Measurements from ENCODE around the gene IFNA8.
"Not testable (repeated sequence)": the region's sequence is repeated elsewhere in the genome, so short reads cannot be mapped to it uniquely, and the experiment has no call there.

Gene IFNA8

DNA sequence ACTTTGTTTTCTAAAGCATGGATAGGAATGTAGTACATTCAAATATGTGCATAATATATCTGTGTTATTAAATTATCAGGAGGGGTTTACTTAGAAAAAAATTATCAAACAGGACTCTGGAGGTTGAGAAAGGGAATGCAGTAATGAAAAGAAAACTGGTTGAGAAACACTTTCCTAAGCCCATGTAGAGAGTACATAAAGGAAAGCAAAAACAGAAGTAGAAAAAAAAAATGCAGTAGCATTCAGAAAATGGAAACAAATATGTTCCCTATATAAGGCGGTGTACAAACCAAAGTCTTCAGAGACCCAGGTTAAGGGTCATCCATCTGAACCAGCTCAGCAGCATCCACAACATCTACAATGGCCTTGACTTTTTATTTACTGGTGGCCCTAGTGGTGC lies at the start of gene IFNA8:
TSS of gene IFNA8 (plus strand) at position 301 of the 400 bp plus-strand sequence. CDS start at position 361, 60 bp downstream.
- DNase-seq (ENCODE audit: low read depth in 3 of 3): no peak

DNA sequence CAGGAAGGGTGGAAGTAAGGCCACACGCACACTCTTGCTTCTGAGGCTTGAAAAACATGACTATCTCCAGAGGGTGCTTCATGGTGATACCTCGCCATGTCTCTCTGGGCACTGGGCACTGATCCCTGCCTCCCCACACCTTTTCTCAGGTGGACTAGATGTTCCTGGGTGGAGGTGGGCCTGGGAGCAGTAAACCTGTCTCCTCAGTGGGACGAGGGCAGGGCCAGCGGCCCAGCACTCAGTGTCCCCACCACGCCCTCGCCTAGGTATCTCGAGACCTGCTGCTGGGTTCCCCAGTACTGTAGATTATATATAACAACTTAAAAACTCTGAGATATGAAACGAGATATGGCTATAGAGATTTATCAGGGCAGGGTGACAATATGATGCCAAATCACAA lies 46.6 kb upstream of the IFNA8 start:
- no peak for DNase-seq (ENCODE audit: low read depth in 3 of 3)

DNA sequence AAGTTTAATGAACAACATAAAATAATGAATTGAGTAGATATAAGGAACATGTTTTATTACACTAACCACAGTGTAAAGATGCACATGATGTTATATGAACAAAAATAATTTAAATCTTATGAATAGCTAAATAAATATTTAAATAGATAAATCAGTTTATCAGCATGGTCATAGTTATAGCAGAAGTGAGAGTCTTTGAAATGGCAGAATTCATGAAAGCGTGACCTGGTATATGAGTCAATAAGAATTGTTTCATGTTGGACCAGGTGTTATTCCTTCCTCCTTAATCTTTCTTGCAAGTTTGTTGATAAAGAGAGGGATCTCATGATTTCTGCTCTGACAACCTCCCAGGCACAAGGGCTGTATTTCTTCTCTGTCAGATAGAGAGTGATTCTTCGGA lies 41.7 kb upstream of the IFNA8 start:
- not testable (repeated sequence) for DNase-seq (ENCODE audit: low read depth in 3 of 3)

DNA sequence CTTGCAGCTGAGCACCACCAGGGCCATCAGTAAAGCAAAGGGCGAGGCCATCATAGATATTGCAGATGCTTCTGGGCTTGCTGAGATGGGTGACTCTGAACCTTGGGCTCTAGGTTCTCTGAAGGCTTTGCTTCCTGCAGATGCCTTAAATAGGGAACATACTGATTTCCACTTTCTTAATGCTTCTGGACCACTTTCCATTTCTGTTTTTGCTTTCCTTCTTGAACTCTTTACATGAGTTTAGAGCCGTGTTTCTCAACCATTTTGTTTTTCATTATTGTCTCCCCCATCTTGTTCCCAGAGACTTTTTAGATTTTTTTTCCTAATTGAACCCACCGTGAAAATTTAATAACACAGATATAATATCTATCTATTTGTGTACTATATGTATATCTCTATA lies 41.0 kb upstream of the IFNA8 start, which contains the start of gene IFNA13:
TSS of gene IFNA13 (minus strand) at position 101 of the 400 bp plus-strand sequence. CDS start at position 54, 47 bp downstream.
- no peak for DNase-seq (ENCODE audit: low read depth in 3 of 3)

DNA sequence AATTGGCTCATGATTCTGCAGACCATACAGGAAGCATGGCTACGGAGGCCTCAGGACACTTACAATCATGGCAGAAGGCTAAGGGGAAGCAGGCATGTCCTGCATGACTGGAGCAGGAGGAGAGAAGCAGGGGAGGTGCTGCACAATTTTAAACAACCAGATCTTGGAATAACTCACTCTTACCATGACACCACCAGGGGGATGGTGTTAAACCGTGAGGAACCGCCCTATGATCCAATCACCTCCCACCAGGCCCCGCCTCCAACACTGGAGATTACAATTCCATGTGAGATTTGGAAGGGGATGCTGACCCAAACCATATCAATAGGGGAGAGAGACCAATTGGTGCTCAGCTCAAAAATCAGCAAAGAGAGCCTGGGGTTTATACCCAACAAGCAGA lies 37.5 kb upstream of the IFNA8 start:
- not testable (repeated sequence) for DNase-seq (ENCODE audit: low read depth in 3 of 3)

DNA sequence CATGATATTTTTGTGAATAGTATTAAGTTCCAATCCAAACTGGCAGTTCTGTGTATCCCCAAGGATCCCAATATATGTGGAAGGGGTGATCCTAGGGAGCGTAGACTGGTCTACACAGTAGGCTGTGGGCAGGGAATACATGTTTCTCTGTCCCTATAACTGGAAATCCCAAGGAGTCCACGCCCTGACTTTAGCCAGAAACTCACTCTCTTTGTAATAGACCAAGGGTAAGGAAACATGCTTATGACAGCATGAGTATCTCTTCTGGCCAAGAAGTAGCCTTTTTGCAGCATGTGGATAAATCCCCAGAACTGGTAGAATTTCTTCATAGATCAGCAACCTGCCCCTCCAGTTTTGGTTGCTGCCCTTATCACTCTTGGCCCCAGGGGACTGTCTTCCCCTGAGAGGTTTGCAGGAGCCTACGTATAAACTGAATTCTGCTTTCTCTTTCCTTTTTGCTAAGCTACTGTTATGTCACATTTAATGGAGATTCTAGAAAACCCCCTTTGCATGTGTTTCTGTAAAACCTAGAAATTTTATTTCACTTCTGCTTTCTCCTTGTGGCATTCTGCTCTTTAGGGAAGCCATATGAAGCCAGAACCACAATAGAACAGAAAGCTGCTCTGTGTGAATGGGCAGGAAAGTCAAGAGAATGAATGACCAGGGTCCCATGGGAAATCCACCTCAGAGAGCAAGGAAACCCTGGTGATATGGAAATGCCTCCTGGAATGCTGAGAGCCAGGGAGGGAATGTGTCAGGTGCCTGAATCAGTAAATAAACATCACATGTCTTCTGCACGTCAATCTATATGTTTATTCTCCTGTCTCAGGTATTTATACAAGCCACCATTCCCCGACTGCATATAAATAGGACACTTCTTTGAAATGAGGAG lies 27.2 kb upstream of the IFNA8 start:
- DNase-seq (ENCODE audit: low read depth in 3 of 3): no peak

DNA sequence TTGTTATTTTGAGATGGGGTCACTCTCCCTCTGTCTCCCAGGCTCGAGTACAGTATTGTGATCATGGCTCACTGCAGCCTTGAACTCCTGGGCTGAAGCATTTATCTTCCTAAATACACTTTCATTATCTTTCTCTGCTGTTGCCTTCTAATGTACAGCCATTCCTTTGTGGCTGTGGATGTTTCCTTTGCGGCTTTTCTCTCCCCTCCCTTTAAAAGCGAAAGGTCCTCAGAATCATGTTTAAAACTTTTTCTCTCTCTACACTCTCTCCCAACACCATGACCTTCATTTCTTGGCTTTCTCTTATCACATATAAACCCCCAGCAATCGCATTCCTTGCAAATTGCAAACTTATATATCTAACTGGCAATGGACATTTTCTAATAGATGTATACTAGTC lies 25.3 kb upstream of the IFNA8 start:
- no peak for DNase-seq (ENCODE audit: low read depth in 3 of 3)

DNA sequence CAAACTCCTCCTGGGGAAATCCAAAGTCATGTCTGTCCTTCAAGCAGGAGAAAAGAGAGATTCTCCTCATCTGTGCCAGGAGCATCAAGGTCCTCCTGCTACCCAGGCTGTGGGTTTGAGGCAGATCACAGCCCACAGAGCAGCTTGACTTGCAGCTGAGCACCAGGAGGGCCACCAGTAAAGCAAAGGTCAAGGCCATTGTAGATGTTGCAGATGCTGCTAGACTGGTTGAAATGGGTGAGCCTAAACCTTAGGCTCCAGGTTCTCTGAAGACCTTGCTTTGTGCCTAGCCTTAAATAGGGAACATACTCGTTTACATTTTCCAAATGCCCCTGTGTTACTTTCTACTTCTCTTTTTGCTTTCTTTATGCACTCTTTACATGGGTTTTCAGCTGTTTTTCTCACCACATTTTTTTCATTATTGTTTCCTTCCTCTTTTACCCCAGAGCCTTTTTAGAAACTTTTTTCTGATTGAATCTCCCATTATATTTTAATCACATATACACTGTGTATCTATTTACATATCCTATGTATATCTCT lies 23.7 kb upstream of the IFNA8 start, which contains the start of gene IFNA2:
TSS of gene IFNA2 (minus strand) at position 268 of the 540 bp plus-strand sequence. CDS start at position 199, 69 bp downstream.
- DNase-seq (ENCODE audit: low read depth in 3 of 3): no peak

DNA sequence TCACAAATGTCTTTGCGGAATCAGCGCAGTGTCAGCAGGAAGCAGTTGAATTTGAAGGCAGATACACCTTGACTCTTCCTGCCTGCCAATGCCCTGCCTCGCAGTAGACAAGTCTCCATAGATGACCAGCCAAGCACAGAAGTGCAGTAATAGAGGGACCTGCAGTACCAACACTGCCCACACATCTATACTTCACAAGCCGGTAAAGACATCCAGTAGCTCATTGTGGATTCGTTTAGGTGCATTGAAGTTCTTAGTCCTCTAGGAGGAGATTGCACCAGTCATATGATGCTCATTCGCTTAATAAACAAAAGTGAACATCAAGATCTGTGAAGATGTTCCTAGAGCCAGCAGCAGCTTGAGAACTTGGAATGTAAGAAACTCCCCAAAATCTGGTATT lies 16.6 kb upstream of the IFNA8 start:
- DNase-seq (ENCODE audit: low read depth in 3 of 3): no peak

DNA sequence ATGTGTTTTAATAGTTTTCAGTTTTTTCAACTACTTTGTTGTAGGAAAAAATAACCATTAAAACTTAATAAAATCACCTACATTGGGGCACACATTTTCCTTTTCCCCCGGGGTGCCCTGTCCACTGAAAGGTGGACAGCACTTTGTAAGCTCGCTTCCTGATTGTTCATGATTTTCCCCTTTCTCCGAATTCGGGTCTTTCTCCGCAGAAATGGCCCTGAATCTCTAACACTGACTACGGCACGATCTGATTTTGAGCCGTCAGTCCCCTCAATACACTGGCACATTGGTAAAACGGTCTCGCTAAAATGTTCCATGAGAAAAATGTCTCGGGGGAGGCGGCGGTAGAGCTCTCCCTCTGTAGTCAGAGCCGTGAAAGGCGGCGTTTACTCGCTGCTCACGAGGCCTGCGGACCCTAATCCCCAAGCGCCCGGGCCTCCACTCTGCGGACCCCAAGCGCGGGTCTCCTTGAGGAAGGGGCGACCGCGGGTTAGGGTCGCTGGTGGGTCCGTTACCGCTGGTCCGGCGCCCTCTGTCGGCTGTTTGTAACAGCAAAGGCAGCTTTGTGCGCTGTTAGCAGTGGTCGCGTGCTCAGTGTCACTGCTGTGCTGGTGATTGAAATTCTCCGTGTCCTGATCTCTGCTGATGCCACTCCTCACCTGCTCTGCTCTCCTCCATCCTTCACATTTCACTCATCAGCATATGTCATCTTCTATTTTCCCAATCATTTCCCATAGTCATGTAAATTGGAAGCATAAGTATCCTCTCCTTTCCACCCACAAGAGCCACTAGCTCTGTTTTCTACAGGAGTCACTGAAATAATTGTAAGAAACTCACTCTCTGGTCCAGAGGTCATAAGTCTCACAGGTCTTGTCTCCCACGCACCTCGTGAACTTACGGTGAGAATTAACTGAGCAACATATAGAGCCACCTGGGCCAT lies 12.9 kb upstream of the IFNA8 start:
- peak; percentile 22 to 47 (median 44) for DNase-seq (ENCODE audit: low read depth in 3 of 3)

DNA sequence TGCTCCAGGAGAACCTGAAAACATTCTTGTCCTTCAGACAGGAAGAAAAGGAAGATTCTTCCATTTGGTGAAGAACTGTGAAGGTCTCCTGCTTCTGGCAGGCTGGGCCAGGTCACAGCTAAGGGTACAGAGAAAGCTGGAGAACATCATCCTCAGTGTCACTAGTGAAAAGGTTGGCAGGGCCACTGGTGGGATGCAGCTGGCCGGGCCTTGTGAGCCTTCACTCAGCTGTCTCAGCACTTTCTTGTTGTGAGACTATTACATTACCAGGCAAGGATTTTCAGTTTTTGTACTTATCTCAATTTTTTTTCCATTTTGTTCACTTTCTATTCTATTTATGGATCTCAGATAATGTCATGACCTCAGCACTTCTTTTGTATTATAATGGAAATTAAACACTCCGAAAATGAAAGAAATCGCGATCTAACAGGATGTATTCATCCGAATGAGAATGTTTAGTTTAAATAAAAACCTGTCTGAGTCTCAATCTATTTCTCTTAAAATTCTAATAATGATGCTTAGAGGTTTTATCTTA lies 9.9 kb upstream of the IFNA8 start:
- DNase-seq (ENCODE audit: low read depth in 3 of 3): no peak

DNA sequence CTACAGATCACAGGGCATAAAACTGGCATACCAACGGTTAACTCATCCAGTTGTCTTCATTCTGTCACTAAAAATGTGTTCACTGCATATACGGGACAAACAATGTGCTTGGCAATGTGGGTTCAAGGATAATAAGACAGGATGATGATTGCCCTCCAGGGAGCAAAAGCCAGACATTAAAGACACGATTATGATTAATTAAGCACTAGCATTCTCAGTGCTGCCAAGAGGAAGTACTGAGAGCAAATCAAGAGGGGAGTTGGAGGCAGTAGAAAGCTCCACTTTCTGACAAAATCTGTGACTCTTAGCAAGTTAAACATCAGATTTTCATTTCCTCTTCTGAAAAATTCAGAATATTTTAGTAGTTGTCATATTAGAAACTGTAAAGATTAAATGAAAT lies 9.0 kb upstream of the IFNA8 start:
- DNase-seq (ENCODE audit: low read depth in 3 of 3): no peak

DNA sequence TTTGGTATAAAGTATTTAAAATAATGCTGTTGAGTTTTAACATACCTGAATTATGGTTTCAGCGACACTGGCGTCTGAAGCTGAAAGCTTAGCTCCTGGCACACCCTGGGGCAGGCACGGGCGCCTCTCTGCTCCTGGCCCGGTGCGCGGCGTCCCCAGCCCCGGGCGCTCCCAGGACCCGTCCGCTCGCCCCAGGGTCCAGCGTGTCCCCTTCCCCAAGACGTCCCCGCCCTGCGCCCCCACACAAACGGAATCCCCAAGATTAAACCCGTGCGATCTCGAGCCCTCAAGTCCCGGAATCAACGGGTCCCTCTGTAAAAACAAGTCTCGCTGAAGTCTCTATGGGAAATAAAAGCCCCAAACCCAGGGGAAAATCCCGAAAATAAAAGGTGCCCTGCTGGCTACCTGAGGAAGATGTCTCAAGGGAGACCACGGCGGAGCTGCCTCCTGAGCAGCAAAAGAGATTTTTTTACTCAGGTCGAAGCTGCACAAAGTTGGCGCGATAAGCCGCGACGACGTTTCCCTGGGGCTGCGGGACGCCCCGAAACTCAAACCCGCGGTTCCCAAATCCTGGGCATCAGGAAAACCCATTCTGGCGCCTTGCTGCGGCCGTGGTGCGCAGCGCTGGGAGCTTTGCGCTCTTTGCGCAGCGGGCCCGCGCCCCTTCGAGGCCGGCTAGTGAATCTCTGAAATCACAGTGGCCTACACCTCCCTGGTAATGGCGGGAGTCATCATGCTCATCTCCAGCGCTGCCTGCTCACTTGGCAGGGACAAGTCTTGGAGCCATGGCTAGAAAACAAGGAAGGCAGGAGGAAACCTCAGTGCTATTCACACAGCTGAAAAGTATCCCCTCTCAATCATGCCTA lies 6.3 kb upstream of the IFNA8 start:
- DNase-seq (ENCODE audit: low read depth in 3 of 3): no peak

DNA sequence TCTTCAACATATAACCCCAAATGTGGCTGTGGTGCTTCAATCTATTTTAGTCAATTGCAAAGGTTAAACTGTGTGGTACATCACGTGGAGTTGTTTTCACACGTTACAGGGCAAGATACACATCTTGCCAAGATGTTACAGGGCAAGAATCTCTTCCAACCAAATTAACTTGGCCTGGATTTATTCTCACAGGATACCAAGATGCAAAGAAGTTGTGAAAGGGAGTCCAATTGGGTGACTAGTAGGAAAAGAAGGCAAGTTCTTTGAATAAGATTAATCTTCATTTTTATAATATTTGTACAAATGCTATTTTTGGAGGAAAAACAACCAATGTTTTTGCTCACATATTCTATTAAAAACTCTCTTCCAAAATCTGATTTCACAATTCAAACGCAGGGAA lies 4.8 kb upstream of the IFNA8 start:
- no peak for DNase-seq (ENCODE audit: low read depth in 3 of 3)

DNA sequence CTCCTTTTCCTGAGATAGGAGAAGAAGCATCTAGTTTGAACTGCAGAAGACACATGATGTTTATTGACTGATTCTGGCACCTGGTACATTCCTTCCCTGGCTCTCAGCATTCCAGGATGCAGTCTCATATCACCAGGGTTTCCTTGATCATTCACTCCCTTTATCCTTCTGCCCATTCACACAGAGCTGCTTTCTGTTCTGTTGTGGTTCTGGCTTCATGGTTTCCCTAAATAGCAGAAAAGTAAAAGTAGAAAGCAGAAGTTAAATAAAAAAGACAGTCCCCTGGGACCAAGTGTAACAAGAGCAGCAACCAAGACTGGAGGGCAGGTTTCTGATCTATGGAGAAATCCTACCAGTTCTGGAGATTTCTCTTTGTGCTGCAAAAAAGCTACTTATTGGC lies 3.2 kb downstream of the IFNA8 start:
- no peak for DNase-seq (ENCODE audit: low read depth in 3 of 3)

DNA sequence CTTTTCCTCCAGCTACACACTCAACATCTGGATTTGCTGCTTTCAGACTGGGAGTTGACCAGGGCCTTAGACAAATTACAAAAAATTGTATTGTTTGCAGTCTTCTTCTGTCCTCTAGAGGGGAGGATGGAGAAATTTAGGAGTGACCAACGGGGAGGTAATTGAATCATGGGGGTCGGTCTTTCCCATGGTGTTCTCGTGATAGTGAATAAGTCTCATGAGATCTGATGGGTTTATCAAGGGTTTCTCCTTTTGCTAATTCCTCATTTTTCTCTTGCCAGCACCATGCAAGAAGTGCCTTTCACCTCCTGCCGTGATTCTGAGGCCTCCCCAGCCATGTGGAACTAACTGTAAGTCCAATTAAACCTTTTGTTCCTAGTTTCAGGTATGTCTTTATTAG lies 4.2 kb downstream of the IFNA8 start:
- DNase-seq (ENCODE audit: low read depth in 3 of 3): no peak

DNA sequence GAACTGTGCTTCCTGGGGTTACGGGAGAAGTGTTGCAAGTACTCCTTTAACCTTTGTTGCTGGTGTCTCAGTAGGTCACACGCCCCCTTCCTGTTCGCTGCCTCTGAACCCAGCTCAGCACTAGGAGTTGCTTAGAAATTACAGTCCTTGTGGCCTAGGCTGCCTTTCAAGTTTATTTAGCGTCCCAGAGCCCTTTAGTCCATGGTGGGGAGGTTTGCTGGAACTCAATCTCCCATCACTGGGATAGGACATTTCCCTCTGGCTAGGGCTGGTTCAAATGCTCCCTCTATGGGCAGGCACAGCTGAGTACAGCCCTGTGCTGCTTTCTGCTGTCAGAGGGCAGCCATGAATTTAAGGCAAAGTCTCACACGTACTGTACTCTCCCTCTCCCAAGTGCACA lies 4.7 kb downstream of the IFNA8 start:
- no peak for DNase-seq (ENCODE audit: low read depth in 3 of 3)

DNA sequence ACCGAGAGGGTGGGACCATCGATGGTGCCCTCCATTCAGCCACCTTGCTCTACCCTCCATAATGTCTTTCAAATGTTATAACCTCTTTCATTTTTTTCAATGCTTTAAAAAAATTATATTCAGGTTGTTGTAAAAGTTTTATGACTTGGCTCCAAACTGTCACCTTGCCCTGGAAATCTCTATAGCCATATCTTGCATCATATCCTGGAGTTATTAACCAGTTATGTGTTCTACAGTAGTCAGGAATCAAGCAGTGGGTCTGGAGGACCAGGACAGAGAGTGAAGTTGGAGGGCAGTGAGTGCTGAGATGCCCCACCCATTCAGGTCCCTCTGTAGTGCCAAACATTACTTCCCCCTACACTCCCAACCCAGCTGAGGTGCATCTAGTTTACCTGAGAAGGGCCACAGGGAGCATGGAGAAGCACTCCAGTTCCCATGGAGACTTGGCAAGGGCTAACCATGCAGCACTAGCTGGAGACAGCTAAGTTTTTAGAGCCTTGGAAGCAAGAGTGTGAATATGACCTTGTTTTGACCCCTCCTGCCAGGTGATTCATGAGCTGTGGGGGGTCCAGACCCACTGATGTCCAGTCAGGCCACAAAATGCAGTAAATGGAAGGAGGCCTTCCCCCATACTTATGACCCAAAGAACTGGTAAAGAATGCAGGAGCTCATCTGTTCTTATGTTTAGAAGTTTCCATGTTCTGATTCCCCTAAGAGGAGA lies 5.5 kb downstream of the IFNA8 start:
- DNase-seq (ENCODE audit: low read depth in 3 of 3): no peak

DNA sequence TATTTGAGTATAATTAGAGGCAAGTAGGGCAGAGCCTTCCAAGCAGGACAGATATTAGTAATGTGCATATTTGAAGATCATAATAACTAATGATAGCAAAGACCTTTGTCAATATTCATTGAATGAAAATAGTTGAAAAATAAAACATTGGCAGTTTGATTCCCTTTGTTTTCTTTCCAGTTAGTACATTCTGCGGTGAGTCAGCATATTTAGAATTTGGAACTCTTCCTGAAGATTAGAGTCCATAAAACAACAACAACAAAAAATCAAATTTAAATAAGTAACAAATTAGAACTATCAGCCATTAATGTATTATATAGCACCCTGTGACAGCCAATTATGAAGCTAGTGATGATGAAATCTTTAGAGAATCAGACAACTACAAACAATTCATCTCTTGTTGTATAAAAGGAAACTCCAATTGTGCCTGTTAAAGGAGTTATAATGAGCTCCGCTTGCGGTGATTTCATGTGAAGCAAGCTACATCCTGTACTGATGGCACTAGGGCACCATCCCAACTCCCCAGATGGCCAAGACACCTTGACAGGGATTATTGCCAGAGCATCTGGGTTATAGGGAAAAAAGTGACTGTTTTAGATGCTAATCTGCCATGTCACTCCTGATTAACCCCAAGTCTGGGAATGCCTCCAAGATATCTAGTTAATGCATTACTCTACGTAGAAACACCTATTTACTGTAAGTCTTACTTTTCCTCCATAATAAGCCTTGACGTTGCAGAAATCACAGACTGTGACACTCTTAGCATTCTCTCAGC lies 6.8 kb downstream of the IFNA8 start:
- no peak for DNase-seq (ENCODE audit: low read depth in 3 of 3)

All from stimulated activated CD4-positive, alpha-beta T cell treated with anti-CD3 and anti-CD28 coated beads, TNF-alpha, amount 100 ng/mL, for 4 hours (primary cell).